Suppressor macrophage treated with lipopolysaccharide for 1 hour (primary cell): Measurements from ENCODE around the gene RIOK3.
"Not testable (repeated sequence)": the region's sequence is repeated elsewhere in the genome, so short reads cannot be mapped to it uniquely, and the experiment has no call there.

Experiments
- DNase-seq, 3 donors: peaks; one replicate each; pipeline ENCODE4 v3.0.0-alpha.2; 2020 to 2022

Gene RIOK3, protein sequence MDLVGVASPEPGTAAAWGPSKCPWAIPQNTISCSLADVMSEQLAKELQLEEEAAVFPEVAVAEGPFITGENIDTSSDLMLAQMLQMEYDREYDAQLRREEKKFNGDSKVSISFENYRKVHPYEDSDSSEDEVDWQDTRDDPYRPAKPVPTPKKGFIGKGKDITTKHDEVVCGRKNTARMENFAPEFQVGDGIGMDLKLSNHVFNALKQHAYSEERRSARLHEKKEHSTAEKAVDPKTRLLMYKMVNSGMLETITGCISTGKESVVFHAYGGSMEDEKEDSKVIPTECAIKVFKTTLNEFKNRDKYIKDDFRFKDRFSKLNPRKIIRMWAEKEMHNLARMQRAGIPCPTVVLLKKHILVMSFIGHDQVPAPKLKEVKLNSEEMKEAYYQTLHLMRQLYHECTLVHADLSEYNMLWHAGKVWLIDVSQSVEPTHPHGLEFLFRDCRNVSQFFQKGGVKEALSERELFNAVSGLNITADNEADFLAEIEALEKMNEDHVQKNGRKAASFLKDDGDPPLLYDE

DNA sequence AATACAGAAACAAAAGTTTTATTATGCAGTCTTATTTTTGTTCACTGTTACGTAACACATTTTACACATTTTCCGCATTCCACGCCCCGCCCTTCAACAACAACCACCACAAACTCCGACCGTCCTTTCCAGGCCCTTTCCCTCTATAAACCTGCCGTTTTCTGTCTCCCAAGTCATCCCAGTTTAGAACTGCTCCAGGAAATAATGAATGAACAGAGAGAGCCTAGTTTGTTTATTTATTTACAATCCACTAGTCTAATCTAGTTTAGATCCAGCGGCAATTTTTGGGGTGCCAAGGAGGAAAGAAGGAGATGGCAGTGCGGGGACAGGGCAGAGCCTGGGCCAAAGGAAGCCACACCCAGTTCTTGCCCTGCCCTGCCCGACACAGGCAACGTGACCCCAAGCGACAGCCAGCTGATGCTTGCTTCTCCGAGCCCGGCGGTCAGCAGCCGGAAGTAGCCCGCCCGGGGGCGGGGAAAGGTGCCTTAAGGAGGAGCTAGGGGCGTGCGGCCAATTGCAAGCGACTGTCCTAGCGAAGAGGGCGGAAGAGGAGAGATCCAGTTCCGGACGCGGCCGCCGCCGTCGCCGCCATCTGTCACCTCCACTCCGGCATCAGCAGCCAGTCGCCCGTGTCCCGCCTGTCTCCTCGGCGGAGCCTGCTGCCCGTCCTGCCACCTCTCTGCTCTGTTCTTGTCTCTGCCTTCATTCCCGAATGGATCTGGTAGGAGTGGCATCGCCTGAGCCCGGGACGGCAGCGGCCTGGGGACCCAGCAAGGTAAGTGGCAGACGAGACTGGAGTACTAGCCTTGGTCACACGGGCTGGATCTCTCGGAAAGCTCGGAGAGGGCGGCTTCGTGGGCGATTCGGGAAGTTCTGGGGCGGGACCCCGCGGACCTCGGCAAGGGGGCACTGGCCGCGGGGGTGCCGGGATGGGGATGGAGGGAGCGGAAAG lies at the start of gene RIOK3:
Gene RIOK3 (plus strand): TSS at position 560 of the 952 bp plus-strand sequence. CDS start 153 bp downstream, at position 713.
- DNase-seq = peak; percentile 99 to 100 (median 99)

DNA sequence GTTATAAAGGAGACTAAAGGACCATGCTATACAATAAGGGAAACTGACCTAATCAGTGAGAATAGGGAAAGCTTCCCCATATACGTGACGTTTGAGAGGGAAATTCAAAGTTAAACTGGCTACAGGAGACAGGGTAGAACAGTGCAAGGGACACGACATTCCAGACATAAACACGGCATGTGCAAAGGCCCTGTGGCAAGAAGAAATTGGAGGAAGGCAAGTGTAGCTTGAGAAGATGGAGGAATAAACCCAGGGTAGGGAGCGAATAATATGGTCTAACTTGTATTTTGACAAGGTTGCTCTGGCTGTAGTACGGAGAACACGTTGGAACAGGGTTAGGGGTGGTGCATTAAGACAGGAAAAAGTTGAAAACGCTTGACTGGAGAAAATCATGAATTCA lies 49.8 kb upstream of the RIOK3 start:
- DNase-seq = no peak

DNA sequence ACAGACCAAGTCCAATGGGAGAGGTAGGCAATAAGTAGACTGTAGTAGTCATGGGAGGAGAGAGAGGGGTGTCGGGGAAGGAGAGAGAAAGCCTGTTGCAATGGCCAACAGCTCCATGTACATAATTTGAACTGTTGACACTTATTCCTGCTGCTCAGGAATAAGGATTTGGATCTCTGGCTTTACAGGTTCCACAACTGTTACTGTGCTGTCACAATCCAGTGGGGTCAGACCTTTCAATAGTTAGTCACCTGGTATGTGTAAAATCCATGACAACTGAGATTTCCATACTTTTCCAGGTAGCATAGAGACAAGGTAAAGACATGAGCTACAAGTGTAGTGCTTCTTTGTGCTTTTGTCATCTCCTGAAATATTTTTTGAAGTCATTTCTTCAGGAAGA lies 47.5 kb upstream of the RIOK3 start:
- no peak for DNase-seq

DNA sequence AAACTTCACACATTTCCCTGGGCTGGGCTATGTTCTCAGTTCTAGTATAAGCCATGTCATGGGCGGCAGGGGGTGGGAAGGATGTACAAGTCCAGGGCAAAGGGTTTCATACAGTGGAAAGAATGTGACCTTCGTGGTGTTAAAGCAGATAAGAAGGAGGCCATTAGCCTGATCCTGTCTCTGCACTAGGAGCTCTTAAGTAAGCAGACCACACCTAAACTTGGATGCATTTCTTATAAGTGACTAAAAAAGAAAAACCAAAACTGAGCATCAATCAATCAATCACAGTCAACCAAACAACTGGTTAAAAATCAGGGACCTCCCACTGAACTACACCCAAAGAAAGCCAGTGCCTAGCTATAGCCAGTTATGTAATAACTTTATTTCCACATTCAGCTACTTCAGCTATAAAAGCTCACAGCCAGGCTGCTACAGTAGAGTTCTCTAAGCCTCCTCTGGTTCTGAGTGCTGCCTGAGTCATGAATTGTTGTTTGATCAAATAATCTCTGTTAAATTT lies 46.8 kb upstream of the RIOK3 start:
- no peak for DNase-seq

DNA sequence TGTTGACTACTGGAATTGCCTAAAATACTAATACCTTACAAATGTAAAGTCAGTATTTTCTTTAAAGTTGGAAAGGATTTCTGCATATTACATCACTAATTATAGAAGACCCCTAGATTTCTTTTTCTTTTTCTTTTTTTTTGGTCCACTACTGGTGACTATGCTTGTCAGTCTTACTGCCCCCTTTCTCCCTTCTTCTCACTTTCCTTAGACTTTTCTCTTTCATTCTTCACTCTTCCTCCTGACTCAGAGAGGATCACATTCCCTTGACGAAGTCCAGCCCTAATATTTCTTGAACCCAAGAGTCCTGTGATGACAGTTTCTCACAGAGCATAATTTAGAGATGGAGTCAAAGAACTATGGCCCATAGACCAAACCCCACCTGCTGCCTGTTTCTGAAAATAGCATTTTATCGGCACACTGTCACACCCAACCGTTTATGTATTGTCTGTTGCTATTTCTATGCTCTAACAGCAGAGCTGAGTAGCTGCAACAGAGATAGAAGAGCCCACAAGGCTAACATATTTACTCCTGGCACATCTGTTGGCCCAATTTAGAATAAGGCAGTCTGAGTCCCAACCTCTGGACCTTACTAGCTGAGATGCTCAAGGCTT lies 40.6 kb upstream of the RIOK3 start:
- DNase-seq = no peak

DNA sequence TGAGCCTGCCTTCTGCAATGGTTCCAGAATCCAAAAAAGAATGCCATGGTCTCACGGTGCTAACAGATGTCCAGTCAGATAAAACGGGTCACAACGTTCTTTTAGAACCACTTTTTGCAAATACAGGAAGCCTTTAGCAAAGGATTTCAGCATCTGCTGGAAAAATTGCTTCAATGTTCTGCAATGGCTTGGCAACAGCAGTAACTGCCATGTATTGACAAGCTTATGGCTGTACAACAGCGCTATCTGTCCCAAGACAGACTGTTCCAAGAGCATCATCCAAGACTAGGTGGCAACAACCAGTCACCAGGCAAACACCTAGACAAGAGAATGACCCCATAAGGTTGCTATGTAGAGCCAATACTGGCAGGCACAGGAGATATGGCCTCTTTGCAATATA lies 37.6 kb upstream of the RIOK3 start:
- DNase-seq = no peak

DNA sequence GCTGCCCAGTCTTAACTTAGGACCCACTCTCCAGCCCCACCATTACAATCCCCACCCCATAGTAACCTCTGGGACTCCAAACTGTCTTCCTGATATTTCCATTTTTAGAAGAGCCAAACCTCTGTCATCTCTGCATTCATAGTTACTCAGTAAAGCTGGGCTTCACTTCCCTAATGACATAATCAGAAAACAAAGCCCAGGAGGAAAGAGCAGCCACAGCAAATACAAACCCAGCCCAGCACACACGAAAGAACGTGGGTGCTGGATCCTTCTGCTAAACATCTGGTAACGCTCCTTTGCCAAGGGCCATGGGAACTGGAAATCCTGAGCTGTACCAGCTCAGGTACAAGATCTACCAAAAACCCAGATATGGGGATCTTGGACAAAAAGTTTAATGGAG lies 36.8 kb upstream of the RIOK3 start:
- DNase-seq = peak; percentile 60 to 68 (median 67)

DNA sequence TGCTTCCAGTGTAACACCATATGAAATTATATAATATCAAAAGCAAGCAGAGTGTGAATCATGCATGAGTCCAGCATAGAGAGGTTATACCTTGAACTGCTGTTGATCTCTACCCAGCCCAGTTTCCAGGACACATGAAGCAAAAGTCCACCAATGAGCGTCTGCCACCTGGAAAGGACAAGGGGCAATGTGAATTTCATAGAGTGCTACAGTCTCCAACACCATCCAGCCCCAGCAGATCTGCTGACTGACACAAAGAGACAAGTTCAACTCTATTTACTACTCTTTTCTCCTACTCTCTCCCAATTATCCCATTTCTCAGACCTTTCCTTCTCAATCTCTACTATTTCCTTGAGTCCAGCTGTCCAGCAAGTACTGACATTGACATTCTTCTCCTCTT lies 31.8 kb upstream of the RIOK3 start:
- no peak for DNase-seq

DNA sequence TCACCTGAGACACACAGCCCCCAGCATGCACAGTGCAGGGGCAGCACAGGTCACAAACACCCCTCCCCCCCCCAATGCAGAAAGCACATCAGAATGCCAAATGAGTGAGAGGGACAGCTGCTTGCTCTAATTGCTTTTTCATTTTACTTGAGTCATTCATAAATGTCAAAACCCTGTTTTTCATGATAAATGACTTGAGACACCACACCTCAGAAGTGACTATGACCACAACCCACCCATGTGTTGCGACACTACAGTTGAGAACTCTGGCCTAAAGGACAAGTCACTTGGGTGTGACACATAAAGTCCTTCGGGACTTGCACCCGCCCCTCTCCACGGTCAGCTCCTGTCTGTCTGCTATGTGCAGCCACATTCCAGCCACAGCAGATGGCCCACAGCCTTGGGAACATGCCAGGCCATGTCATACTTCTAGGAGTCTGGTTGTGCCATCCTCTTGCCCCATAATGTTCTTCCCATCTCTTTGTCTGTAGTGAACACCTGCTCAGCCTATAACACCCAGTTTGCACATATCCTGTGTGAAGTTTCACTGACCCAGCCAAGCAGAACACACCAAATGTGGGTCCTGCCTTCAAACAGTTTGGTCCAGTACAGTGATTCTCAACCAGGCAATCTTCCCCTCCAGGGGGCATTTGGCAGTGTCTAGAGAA lies 30.2 kb upstream of the RIOK3 start:
- peak; percentile 79 to 84 (median 82) for DNase-seq

DNA sequence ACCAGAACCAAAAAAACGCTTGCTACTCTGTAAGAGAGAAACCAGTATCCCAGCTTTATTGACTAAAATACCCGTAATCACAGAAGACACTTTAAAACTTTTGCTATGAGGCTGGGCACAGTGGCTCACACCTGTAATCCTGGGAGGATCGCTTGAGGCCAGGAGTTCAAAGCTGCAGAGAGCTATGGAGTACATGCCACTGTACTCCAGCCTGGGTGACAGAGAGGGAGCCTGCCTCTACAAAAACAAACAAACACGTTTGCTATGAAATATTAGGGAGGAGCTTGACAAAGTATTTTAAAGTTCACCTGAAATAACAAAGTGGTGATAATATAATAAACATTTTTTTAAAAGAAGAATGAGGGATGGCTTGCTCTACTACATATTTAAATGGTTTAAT lies 28.5 kb upstream of the RIOK3 start:
- no peak for DNase-seq

DNA sequence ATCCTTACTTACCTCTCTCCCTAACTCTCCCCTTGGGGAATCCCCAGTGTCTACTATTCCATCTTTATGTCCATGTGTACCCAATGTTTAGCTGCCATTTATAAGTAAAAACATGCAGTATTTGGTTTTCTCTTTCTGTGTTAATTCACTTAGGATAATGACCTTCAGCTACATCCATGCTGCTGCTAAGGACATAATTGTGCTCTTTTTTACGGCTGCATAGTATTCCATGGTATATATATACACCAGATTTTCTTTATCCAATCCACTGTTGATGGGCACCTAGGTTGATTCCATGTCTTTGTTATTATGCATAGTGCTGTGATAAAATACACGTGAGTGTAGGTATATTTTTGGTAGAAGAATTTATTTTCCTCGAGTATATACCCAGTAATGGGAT lies 24.3 kb upstream of the RIOK3 start:
- DNase-seq = no peak

DNA sequence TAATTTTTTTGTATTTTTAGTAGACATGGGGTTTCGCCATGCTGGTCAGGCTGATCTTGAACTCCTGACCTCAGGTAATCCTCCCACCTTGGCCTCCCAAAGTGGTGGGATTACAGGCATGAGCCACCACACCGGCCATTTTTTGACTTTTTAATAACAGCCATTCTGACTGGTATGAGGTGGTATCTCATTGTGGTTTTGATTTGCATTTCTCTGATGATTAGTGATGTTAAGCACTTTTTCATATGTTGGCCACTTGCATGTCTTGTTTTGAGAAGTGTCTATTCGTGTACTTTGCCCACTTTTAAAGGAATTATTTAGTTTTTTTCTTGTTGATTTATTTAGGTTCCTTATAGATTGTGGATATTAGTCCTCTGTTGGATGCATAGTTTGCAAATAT lies 23.5 kb upstream of the RIOK3 start:
- not testable (repeated sequence) for DNase-seq

DNA sequence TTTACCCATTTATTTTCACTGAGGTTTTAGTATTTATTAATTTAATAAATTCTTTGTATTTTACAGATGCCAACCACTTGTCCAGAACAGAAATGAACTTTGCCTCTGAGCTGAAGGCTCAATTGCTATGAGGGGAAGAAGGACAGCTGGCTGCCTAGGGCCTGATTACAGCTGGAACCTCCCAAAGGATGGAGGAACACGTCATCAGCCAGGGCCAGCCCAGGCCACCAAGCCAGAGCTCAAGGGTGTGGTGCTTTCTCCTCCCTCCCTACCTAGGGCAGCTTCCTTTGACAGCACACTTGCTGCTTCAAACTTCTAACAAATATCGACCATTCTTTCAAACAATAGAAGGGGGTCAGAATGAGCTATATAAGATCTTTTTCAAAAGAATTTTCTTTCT lies 19.7 kb upstream of the RIOK3 start:
- no peak for DNase-seq

DNA sequence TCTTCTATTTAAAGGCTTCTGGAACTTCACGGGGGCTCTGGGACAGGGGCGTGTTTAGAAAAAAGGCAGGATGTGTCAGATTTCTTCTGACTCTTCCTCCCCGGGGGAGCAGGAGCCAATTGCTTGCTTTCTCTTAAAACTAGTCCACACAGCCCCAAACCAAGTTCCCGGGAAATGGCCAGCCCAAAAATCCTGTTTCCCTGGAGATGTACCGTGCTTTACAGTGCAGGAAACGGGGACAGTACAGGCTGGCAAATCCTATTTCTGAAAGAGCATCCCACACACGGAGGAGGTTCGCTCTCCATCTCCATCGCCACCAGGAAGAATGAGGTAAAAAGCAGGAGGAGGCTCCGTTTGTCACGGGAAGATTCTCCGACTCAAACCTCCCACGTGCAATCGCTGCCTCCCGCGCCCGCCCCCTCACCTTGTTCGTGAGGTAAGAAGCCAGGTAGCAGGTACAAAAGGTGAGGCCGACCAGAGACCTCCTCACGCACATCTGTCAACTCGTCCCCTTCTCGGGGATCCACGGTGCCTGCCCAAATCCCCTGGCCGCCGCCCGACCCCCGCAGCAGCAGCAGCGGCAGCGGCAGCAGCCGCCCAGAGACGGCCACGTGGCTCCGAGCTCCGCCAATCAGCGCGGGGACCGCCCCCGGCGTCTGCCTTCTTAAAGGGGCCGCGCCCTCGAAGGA lies 15.6 kb upstream of the RIOK3 start:
- peak; percentile 79 to 92 (median 87) for DNase-seq

DNA sequence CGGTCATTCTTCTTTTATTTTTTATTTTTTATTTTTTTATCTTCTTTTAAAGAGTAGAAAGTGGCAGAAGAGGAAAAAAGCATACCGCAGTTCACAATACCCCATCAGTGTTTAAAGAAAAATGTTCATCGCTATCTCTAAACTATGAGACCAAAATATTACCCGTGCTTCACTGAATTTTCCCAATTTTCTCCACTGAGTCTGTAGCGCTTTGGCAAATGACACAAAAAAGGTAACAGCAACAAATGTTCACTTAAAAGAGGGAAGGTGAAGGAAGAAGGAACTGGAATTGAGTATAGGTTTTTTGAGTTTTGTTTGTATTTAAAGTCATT lies 15.1 kb upstream of the RIOK3 start:
- no peak for DNase-seq

DNA sequence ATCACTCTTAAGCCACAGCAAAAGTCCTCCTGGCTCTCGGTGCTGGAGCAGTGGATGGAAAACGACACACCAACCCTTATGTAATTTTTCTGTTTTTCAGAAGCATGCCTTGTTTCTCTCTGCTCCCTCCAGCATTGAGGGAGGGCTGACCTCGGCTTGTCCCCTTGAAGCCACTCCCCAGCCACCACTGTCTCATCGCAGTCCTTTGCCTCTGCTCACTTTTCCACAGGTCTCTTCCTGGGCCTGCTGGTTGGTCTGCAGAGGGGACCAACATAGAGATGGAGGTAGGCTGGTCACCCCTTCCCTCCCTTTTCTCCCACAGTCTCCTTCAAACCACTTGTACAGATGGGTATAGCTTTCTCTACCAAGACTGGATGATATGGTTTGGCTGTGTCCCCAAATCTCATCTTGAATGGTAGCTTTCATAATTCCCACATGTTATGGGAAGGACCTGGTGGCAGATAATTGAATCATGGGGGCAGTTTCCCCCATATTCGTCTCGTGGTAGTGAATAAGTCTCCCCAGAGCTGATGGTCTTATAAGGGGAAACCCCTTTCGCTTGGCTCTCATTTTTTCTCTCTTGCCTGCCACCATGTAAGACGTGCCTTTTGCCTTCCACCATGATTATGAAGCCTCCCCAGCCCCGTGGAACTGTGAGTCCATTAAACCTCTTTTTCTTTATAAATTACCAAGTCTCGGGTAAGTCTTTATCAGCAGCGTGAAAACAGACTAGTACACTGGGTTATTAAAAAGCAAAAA lies 14.3 kb upstream of the RIOK3 start:
- DNase-seq = no peak

DNA sequence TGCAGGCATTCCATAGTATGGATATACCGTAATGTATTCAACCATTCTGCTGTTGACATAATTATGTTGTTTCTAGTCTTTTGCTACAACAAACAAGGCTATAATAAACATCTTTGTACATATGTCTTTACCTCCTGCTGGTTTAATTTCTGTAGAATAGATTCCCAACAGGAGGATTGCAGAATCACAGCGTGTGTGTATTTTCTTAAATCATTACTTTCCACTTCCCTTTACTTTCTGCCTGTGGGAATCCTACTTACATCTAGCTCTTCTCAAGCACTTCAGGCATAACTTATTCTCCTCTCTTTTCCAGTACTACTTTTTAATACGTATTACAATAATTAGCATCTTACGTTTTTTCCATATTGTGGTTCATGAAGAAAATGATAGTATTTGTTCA lies 13.0 kb upstream of the RIOK3 start:
- DNase-seq = peak in 1 of 3 donors; percentile 28

DNA sequence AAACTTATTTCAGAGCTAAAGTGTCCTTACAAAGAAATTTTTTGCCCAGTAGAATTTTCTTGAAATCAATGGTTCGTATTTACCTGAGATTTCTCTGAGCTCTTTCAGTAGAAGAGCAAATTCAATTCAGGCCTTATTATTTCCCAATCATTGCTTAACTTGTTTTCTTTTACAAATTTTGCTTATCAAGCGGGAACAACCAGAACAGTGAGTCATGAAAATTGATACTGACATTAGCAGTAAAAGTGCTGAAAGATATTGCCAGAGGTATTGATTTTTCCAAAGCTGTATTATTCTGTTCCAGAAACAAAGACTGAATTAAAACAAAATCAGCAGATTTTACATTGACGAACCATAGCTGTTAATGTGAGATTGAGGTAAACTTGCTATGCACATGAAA lies 10.1 kb upstream of the RIOK3 start:
- no peak for DNase-seq

DNA sequence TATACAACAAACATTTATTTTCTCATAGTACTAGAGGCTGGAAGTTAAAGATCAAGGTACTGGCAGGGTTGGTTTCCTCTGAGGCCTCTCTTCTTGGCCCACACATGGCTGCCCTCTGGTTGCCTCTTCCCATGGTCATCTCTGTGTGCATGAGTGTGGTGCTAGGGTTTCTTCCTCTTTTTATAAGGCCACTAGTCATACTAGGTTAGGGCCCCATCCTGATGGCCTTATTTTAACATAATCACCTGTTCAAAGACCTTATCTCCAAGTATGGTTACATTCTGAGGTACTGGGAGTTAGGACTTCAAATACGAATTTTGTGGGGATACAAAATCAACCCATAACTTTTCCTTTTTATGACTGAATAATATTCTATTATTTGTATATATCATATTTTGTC lies 4.8 kb upstream of the RIOK3 start:
- DNase-seq = no peak

DNA sequence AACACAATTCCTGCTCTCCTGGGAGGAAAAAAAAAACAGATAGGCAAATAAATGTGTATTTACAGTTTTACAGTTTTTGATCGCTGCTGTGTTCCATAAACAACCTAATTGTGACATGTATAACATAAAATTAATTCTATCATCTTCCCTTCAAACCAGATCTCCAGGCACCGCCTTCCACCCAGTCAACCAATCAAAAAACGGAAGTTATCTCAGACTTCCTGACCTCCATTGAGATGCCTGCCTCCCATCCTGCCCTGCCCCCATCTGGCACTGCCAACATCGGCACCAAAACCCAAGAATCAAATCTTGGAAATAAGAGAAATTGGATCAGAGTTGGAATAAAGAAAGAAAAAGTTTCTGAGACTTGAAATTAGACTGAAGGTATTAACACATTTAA lies 3.1 kb upstream of the RIOK3 start:
- DNase-seq = peak in 1 of 3 donors; percentile 15

DNA sequence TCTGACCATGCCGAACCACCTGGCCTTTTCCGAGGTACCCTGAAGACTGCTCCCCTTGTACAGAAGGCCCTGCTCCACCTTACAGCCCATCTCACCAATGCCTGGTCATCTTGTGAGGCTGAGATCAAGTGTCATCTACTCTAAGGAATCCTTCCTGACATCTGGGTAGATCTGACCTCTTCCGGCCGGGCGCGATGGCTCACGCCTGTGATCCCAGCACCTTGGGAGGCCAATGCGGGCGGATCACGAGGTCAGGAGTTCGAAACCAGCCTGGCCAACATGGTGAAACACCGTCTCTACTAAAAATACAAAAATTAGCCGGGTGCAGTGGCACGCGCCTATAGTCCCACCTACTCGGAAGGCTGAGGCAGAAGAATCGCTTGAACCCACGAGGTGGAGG lies 2.1 kb upstream of the RIOK3 start:
- no peak for DNase-seq
